Fibroblast of pulmonary artery (primary cell): ENCODE data around the gene NFATC1.

Source experiments
- DNase-seq: peaks from one replicate; pipeline ENCODE4 v3.0.0-alpha.2; 2010; ENCODE audit warnings: low read depth
- H3K4me3 ChIP-seq: replicated peaks from 2 replicates; pipeline ENCODE4 v1.5.1; 2011; ENCODE audit warnings: low read depth, mild to moderate bottlenecking, control low read depth, low read length, moderate library complexity
- CTCF ChIP-seq: IDR thresholded peaks from 2 replicates; pipeline ENCODE4 v1.5.1; 2011; ENCODE audit warnings: mild to moderate bottlenecking, control low read depth, low read length, inconsistent platforms; ENCODE audit errors: missing control alignments

NFATC1 gene

GRCh38 chr18:79517341-79517740, 121.6 kb downstream of the NFATC1 start:
- no peak overlapping the region for H3K4me3 ChIP-seq
- no peak for TF ChIP-seq CTCF
- DNase-seq: no peak

- H3K4me3 ChIP-seq: no peak overlapping the region
- no peak for DNase-seq
- no peak for TF ChIP-seq CTCF
These were observed 122.4 kb downstream of the NFATC1 start for GRCh38 chr18:79518028-79518682.

- no peak for TF ChIP-seq CTCF
- no peak overlapping the region for H3K4me3 ChIP-seq
- DNase-seq: no peak
These were observed 123.0 kb downstream of the NFATC1 start for GRCh38 chr18:79518683-79519128.

DNA sequence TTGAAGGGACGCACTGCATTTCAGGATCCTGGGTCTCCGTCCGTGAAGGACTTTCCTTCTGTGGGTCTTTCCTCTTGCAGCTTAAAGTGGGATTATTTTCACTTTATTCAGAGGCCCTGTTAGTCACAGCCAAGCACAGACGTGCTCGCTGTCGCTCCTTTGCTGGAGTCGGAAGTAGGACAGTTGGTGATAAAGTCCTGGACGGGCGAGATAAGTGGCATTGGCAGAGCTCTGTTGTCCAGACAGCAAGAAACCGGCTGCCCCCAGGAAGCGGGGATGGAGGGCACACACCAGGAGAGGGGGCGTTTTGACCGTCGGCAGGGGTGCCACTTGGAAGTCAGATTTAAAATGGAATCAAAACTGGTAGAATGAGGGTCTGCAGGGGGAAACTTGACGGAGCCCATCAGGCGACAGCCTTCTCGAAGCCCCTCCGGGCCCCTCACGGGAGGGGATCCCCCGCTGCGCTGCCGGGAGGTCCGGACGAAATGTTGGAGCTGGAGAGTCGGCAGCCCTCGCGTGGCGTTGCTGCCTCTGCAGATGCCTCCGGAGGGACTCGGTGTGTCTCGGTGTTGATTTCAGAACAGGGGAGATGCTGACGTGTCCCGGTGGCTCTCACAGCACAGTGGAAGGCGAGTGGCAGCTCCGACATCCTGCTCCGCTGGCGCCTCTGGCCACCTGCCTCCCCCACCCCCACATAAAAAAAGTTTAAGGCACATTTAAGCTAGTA, 124.2 kb downstream of the NFATC1 start:
- DNase-seq: peak; percentile 42
- TF ChIP-seq CTCF: no peak

GRCh38 chr18:79520478-79521390, 125.0 kb downstream of the NFATC1 start:
- no peak for TF ChIP-seq CTCF
- no peak for DNase-seq
- H3K4me3 ChIP-seq: no peak overlapping the region

More for the DNA sequence above, 124.2 kb downstream of the NFATC1 start:
- H3K4me3 ChIP-seq: no peak overlapping the region

GRCh38 chr18:79521416-79522205, 125.9 kb downstream of the NFATC1 start:
- DNase-seq: no peak
- H3K4me3 ChIP-seq: no peak overlapping the region
- no peak for TF ChIP-seq CTCF
